ENCODE results near the gene ZNF687.
A peak's percentile ranks its signal among the peaks of the same experiment; 100 is the strongest.

ZNF687 gene

GRCh38 chr1:151284013-151284577 lies 2.0 kb downstream of the ZNF687 start:
- Histone ChIP-seq H3K27ac (peak overlapping the region; percentile 98), H3K4me3 (ENCODE audit: low read depth in 1 of 2, low read length in 1 of 2) (peak overlapping the region; percentile 89 to 95), H3K4me1 (ENCODE audit: control insufficient read depth in 1 of 2, insufficient read depth in 1 of 2, low read depth in 1 of 2, low read length in 1 of 2) (peaks cover 41 to 44% of the 10 kb centered on the region in 2 experiments), H3K36me3 (peaks cover 41% of the 10 kb centered on the region), H3K9me3 (no peaks in the 10 kb centered on the region), H3K27me3 (no peaks in the 10 kb centered on the region)
- TF ChIP-seq CTCF (IDR thresholded peaks at IDR 0.05): no peak

GRCh38 chr1:151286619-151287340 lies 4.7 kb downstream of the ZNF687 start:
- no peak for TF ChIP-seq CTCF (IDR thresholded peaks at IDR 0.05)
- H3K4me3 ChIP-seq (ENCODE audit: low read depth in 1 of 2, low read length in 1 of 2): no peak overlapping the region
- peaks cover 21 to 23% of the 10 kb centered on the region in 2 experiments for H3K4me1 ChIP-seq (ENCODE audit: control insufficient read depth in 1 of 2, insufficient read depth in 1 of 2, low read depth in 1 of 2, low read length in 1 of 2)
- no peaks in the 10 kb centered on the region for H3K27me3 ChIP-seq
- peak overlapping the region; percentile 33 for H3K27ac ChIP-seq
- H3K36me3 ChIP-seq: peaks cover 68% of the 10 kb centered on the region
- no peaks in the 10 kb centered on the region for H3K9me3 ChIP-seq

GRCh38 chr1:151287341-151287699 lies 5.2 kb downstream of the ZNF687 start:
- Histone ChIP-seq H3K9me3 (no peaks in the 10 kb centered on the region), H3K27me3 (no peaks in the 10 kb centered on the region), H3K36me3 (peaks cover 74% of the 10 kb centered on the region), H3K4me3 (ENCODE audit: low read depth in 1 of 2, low read length in 1 of 2) (no peak overlapping the region), H3K4me1 (ENCODE audit: control insufficient read depth in 1 of 2, insufficient read depth in 1 of 2, low read depth in 1 of 2, low read length in 1 of 2) (peaks cover 20 to 21% of the 10 kb centered on the region in 2 experiments), H3K27ac (no peak overlapping the region)
- no peak for TF ChIP-seq CTCF (IDR thresholded peaks at IDR 0.05)

- Histone ChIP-seq H3K4me3 (ENCODE audit: low read depth in 1 of 2, low read length in 1 of 2) (no peak overlapping the region), H3K36me3 (peaks cover 80% of the 10 kb centered on the region), H3K4me1 (ENCODE audit: control insufficient read depth in 1 of 2, insufficient read depth in 1 of 2, low read depth in 1 of 2, low read length in 1 of 2) (peaks cover 19 to 20% of the 10 kb centered on the region in 2 experiments), H3K9me3 (no peaks in the 10 kb centered on the region), H3K27me3 (no peaks in the 10 kb centered on the region), H3K27ac (no peak overlapping the region)
- no peak for TF ChIP-seq CTCF (IDR thresholded peaks at IDR 0.05)
Observed at GRCh38 chr1:151287767-151288500, 5.8 kb downstream of the ZNF687 start.

- H3K27me3 ChIP-seq: no peaks in the 10 kb centered on the region
- H3K9me3 ChIP-seq: no peaks in the 10 kb centered on the region
- TF ChIP-seq CTCF (IDR thresholded peaks at IDR 0.05): no peak
- H3K4me3 ChIP-seq (ENCODE audit: low read depth in 1 of 2, low read length in 1 of 2): no peak overlapping the region
- H3K36me3 ChIP-seq: peaks cover 85% of the 10 kb centered on the region
- peak overlapping the region; percentile 49 for H3K27ac ChIP-seq
- peaks cover 13 to 14% of the 10 kb centered on the region in 2 experiments for H3K4me1 ChIP-seq (ENCODE audit: control insufficient read depth in 1 of 2, insufficient read depth in 1 of 2, low read depth in 1 of 2, low read length in 1 of 2)
Observed at GRCh38 chr1:151288502-151288901, 6.4 kb downstream of the ZNF687 start.
